H1 (cell line): ENCODE data around the gene NAV2. TPM values are rescaled to one million over a fixed set of nuclear protein-coding genes. Genes with fewer than 3 reads are reported as not detected.

Experiments
- CTCF ChIA-PET: fragments of 300-600 bp; sonication (Branson Sonifier 250); formaldehyde crosslinking; loops from one replicate; lab custom pipeline; 2021; ENCODE audit not compliant: partially characterized antibody; lab: Charles Lee
- POLR2A ChIA-PET: fragments of 300-600 bp; sonication (Branson Sonifier 250); formaldehyde crosslinking; loops from one replicate; lab custom pipeline; 2021; ENCODE audit warnings: inconsistent platforms; ENCODE audit not compliant: partially characterized antibody; lab: Charles Lee
- DNase-seq, 2 experiments: peaks; one replicate each; pipeline versions ENCODE4 v3.0.0 to v3.0.0-alpha.2; 2010 to 2022; ENCODE audit warnings: low spot score in 2 of 2, low read depth in 1 of 2, mixed read lengths in 1 of 2
- FAIRE-seq: peaks from 2 replicates; lab custom pipeline; 2011; peaks lifted over from hg19 to GRCh38; lab: Jason Lieb, UNC
- H2AFZ ChIP-seq: 2 replicates; pipeline ENCODE4 v1.8.1; 2012; ENCODE audit warnings: low read length, inconsistent platforms
- H2AK5ac ChIP-seq: 2 replicates; pipeline ENCODE4 v1.6.1; 2013; ENCODE audit warnings: low read depth, low read length
- H2BK120ac ChIP-seq: replicated peaks from 2 replicates; pipeline ENCODE3; 2013; ENCODE audit warnings: low read depth, low read length, inconsistent platforms
- H2BK12ac ChIP-seq: 2 replicates; pipeline ENCODE4 v1.6.1; 2013; ENCODE audit warnings: low read depth, low read length
- H2BK15ac ChIP-seq: 2 replicates; pipeline ENCODE4 v1.6.1; 2013; ENCODE audit warnings: low read length
- H2BK20ac ChIP-seq: 2 replicates; pipeline ENCODE4 v1.6.1; 2013; ENCODE audit warnings: low read length
- H2BK5ac ChIP-seq: 2 replicates; pipeline ENCODE4 v1.6.1; 2013; ENCODE audit warnings: low read depth, low read length
- H3K14ac ChIP-seq: 2 replicates; pipeline ENCODE4 v1.6.1; 2013; ENCODE audit warnings: inconsistent platforms; ENCODE audit not compliant: insufficient read length
- H3K18ac ChIP-seq: 2 replicates; pipeline ENCODE4 v1.6.1; 2013; ENCODE audit warnings: low read length; ENCODE audit errors: extremely low read depth
- H3K23ac ChIP-seq: 2 replicates; pipeline ENCODE4 v1.6.1; 2013; ENCODE audit warnings: inconsistent platforms; ENCODE audit not compliant: insufficient read length
- H3K23me2 ChIP-seq: 2 replicates; pipeline ENCODE4 v1.6.1; 2013; ENCODE audit warnings: low read depth, low read length
- H3K27ac ChIP-seq: 2 replicates; pipeline ENCODE4 v1.6.1; 2011; ENCODE audit warnings: low read depth, low read length, inconsistent platforms
- H3K27me3 ChIP-seq, 4 experiments: replicated peaks in 1 of 4; 1 replicate in 1 of 4; 2 replicates in 3 of 4; pipeline versions ENCODE4 v1.6.1 to v1.8.1; 2011 to 2013; ENCODE audit warnings: low read length in 3 of 4, mild to moderate bottlenecking in 3 of 4, inconsistent platforms in 2 of 4, mixed read lengths in 2 of 4, moderate library complexity in 1 of 4; ENCODE audit not compliant: control insufficient read depth in 3 of 4, insufficient read depth in 3 of 4; ENCODE audit errors: extremely low read depth in 1 of 4
- H3K36me3 ChIP-seq, 4 experiments: 2 replicates each; pipeline versions ENCODE4 v1.6.1 to v1.8.1; 2011 to 2013; ENCODE audit warnings: mild to moderate bottlenecking in 4 of 4, low read length in 3 of 4, moderate library complexity in 2 of 4, control low read depth in 1 of 4, inconsistent platforms in 1 of 4; ENCODE audit not compliant: insufficient read depth in 4 of 4, control insufficient read depth in 2 of 4
- H3K4ac ChIP-seq: replicated peaks from 2 replicates; pipeline ENCODE3; 2013; ENCODE audit warnings: low read length, low read depth, mixed read lengths, inconsistent platforms; ENCODE audit not compliant: insufficient read length
- H3K4me1 ChIP-seq, 4 experiments: replicated peaks in 1 of 4; 1 replicate in 1 of 4; 2 replicates in 3 of 4; pipeline versions ENCODE4 v1.6.1 to v1.8.1; 2011 to 2013; ENCODE audit warnings: low read length in 3 of 4, inconsistent platforms in 2 of 4, mixed read lengths in 1 of 4; ENCODE audit not compliant: insufficient read depth in 4 of 4, control insufficient read depth in 3 of 4
- H3K4me2 ChIP-seq, 2 experiments: 2 replicates each; pipeline versions ENCODE4 v1.6.1 to v1.8.1; 2011 to 2013; ENCODE audit warnings: low read depth in 2 of 2, low read length in 2 of 2, control low read depth in 1 of 2, inconsistent platforms in 1 of 2, mild to moderate bottlenecking in 1 of 2; ENCODE audit not compliant: insufficient read depth in 1 of 2
- H3K4me3 ChIP-seq, 4 experiments: fragments of 200-600, 300-600 bp in 1 of 4; sonication (generic), shearing (Covaris generic), sonication (Bioruptor Twin) in 1 of 4; 2 replicates each; pipeline versions ENCODE4 v1.5.1 to v1.8.1; 2011 to 2016; ENCODE audit warnings: low read length in 4 of 4, low read depth in 3 of 4, control low read depth in 2 of 4, inconsistent platforms in 2 of 4, mild to moderate bottlenecking in 2 of 4, mixed read lengths in 1 of 4, moderate library complexity in 1 of 4; ENCODE audit not compliant: insufficient read depth in 2 of 4; ENCODE audit errors: extremely low read depth in 1 of 4
- H3K56ac ChIP-seq: replicated peaks from 2 replicates; pipeline ENCODE3; 2013; ENCODE audit warnings: low read depth, mild to moderate bottlenecking, mixed read lengths, low read length, inconsistent platforms; ENCODE audit not compliant: insufficient read length
- H3K79me1 ChIP-seq: 2 replicates; pipeline ENCODE4 v1.6.1; 2013; ENCODE audit warnings: low read depth, low read length, control low read depth
- H3K79me2 ChIP-seq, 2 experiments: 2 replicates each; pipeline versions ENCODE4 v1.6.1 to v1.8.1; 2012 to 2013; ENCODE audit warnings: low read length in 2 of 2, mild to moderate bottlenecking in 2 of 2, inconsistent platforms in 1 of 2; ENCODE audit not compliant: insufficient read depth in 2 of 2, control insufficient read depth in 1 of 2
- H3K9ac ChIP-seq, 4 experiments: replicated peaks in 1 of 4; 1 replicate in 1 of 4; 2 replicates in 3 of 4; pipeline versions ENCODE4 v1.6.1 to v1.8.1; 2011 to 2013; ENCODE audit warnings: low read depth in 3 of 4, low read length in 3 of 4, control low read depth in 2 of 4, mild to moderate bottlenecking in 2 of 4, moderate library complexity in 2 of 4, inconsistent platforms in 1 of 4; ENCODE audit errors: extremely low read depth in 1 of 4
- H3K9me3 ChIP-seq, 2 experiments: 2 replicates each; pipeline versions ENCODE4 v1.6.1 to v1.8.1; 2012 to 2013; ENCODE audit warnings: mild to moderate bottlenecking in 2 of 2, moderate library complexity in 2 of 2, control low read depth in 1 of 2, inconsistent platforms in 1 of 2, low read depth in 1 of 2, low read length in 1 of 2, mixed read lengths in 1 of 2; ENCODE audit not compliant: insufficient read depth in 2 of 2
- H4K20me1 ChIP-seq, 2 experiments: replicated peaks in 1 of 2; 2 replicates each; pipeline versions ENCODE3 to v1.8.1; 2011 to 2013; ENCODE audit warnings: inconsistent platforms in 2 of 2, low read length in 2 of 2, mild to moderate bottlenecking in 1 of 2; ENCODE audit not compliant: insufficient read depth in 2 of 2, control insufficient read depth in 1 of 2
- H4K5ac ChIP-seq: 2 replicates; pipeline ENCODE4 v1.6.1; 2013; ENCODE audit warnings: low read length, low read depth, mixed read lengths, inconsistent platforms; ENCODE audit not compliant: insufficient read length
- H4K8ac ChIP-seq: 2 replicates; pipeline ENCODE4 v1.8.0; 2013; ENCODE audit warnings: mild to moderate bottlenecking, moderate library complexity, low read length, inconsistent platforms; ENCODE audit not compliant: insufficient read depth; ENCODE audit errors: extremely low read depth
- H4K91ac ChIP-seq: replicated peaks from 2 replicates; pipeline ENCODE3; 2013; ENCODE audit warnings: low read length, mixed read lengths, inconsistent platforms; ENCODE audit not compliant: insufficient read length
- JUN ChIP-seq: IDR thresholded peaks from 2 replicates; pipeline ENCODE4 v1.6.1; 2011; ENCODE audit warnings: low read depth, mild to moderate bottlenecking, improper control_type of control experiment, low read length
- RXRA ChIP-seq: IDR thresholded peaks from 2 replicates; pipeline ENCODE4 v1.6.1; 2011; ENCODE audit warnings: low read depth, mild to moderate bottlenecking, low read length, moderate library complexity; ENCODE audit not compliant: insufficient read depth
- SP4 ChIP-seq: IDR thresholded peaks from 2 replicates; pipeline ENCODE4 v1.6.1; 2012; ENCODE audit warnings: low read length, inconsistent platforms
- SRF ChIP-seq: IDR thresholded peaks from 2 replicates; pipeline ENCODE4 v1.6.1; 2011; ENCODE audit warnings: mild to moderate bottlenecking, low read depth, low read length, moderate library complexity
- TAF7 ChIP-seq: optimal IDR thresholded peaks from 2 replicates; pipeline ENCODE3; 2011; ENCODE audit warnings: low read depth, mild to moderate bottlenecking, inconsistent platforms, low read length, moderate library complexity, borderline replicate concordance
- TCF12 ChIP-seq: IDR thresholded peaks from 2 replicates; pipeline ENCODE4 v1.6.1; 2011; ENCODE audit warnings: low read depth, mild to moderate bottlenecking, low read length
- YY1 ChIP-seq: IDR thresholded peaks from 2 replicates; pipeline ENCODE4 v1.6.1; 2011; ENCODE audit warnings: low read depth, mild to moderate bottlenecking, low read length
- WGBS, 2 experiments: shearing (Covaris generic) in 1 of 2; methylation state at CpG; one replicate each; pipeline versions ENCODE4 v1.1.6 to v1.1.7; 2013 to 2015; ENCODE audit warnings: low lambda C conversion rate in 2 of 2, mixed read lengths in 2 of 2, inconsistent platforms in 1 of 2, low coverage in 1 of 2, missing lambda C conversion rate in 1 of 2; ENCODE audit not compliant: insufficient replicate concordance in 2 of 2, insufficient coverage in 1 of 2, insufficient read length in 1 of 2; ENCODE audit errors: extremely low coverage in 1 of 2, missing lambda C conversion rate in 1 of 2; 5-methylcytosine and 5-hydroxymethylcytosine counted together
- polyA plus RNA-seq, 7 experiments: library from polyadenylated mRNA; depleted of rRNA in 3 of 7; stranded (reverse) in 5 of 7; unstranded in 2 of 7; fragments of >200 nt in 5 of 7; fragments of 200-250 nt in 2 of 7; gene quantifications; 1 replicate in 5 of 7; 2 replicates in 1 of 7; 4 replicates in 1 of 7; pipeline versions ENCODE4 v1.2.1 to v1.2.3, GENCODE V29; 2011 to 2013; ENCODE audit warnings: missing spikeins in 2 of 7, mixed read lengths in 2 of 7
- total RNA-seq: library from RNA; stranded (reverse); fragmentation: NEBNext Ultra II Directional; extraction: Animal tissue kit (Norgen Biotek cat#: 25700); gene quantifications from 2 replicates; pipeline ENCODE4 v1.2.1, GENCODE V29; 2021
- TF ChIP-seq, protein P1 (sequence below): IDR thresholded peaks from 2 replicates; pipeline ENCODE4 v1.6.1; 2011; ENCODE audit warnings: low read length, improper control_type of control experiment

Gene NAV2
- total and polyA plus RNA-seq, 2 of the 8 experiments (the other 6 are each of a cell fraction or from before 2014, with no cell fraction given), result 35.6 to 73.6 TPM

DNA sequence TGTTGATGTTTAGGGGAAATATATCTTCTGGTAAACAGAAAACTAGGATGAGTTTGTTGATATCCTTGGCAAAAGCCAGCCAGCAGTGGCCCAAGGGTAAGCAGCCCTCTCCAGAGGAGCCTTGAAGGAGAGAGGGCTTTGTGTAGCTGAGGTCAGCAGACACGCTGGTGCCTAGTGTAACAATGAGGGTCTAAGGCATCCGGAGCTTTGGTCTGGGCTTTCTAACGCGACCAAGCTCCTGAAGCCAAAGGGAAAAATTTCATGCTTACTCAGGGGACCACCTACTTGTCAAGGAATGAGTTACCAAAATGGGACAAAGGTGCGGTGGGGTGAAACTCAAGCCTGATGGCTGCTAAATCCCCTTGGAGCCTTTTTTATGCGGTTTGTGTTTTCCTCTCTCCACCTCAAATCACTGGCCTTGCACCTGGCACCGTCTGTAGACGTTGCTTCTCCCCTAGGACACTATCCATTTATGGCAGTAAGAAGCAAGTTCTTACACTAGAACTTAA lies 312.7 kb downstream of the NAV2 start:
- no peak for TF ChIP-seq TAF7
- TF ChIP-seq YY1, result no peak
- TF ChIP-seq TCF12, result 0 out of 2 replicates have a peak, but pooled peaks have one; percentile 35
- TF ChIP-seq SP4, result no peak; the same call in 1 of the 2 replicates
- TF ChIP-seq, protein P1, sequence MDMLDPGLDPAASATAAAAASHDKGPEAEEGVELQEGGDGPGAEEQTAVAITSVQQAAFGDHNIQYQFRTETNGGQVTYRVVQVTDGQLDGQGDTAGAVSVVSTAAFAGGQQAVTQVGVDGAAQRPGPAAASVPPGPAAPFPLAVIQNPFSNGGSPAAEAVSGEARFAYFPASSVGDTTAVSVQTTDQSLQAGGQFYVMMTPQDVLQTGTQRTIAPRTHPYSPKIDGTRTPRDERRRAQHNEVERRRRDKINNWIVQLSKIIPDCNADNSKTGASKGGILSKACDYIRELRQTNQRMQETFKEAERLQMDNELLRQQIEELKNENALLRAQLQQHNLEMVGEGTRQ, result no peak
- TF ChIP-seq JUN, result no peak
- no peak for TF ChIP-seq SRF
- TF ChIP-seq RXRA, result no peak
- Histone ChIP-seq H2BK12ac (peak overlapping the region; percentile 33), H2BK5ac (no peak overlapping the region), H2BK120ac (no peak overlapping the region), H2BK15ac (no peak overlapping the region), H3K4me1 (peaks cover 22 to 58% (median 55%) of the 10 kb centered on the region in 4 experiments), H2AFZ (no peak overlapping the region), H3K79me2 (peaks cover 3 to 54% of the 10 kb centered on the region in 2 experiments; a peak in 3 of 4 replicates), H3K18ac (peak overlapping the region; percentile 2; the same call in 1 of the 2 replicates), H3K23ac (no peak overlapping the region), H4K91ac (no peak overlapping the region), H3K9me3 (no peaks in the 10 kb centered on the region), H4K5ac (no peak overlapping the region), H3K14ac (no peak overlapping the region), H3K9ac (no peak overlapping the region), H4K8ac (no peak overlapping the region), H2BK20ac (no peak overlapping the region), H3K23me2 (peaks cover 9% of the 10 kb centered on the region; the same call in 1 of the 2 replicates), H2AK5ac (peak overlapping the region; percentile 9; the same call in 1 of the 2 replicates), H3K27me3 (no peaks in the 10 kb centered on the region), H3K4me3 (peak overlapping the region in 1 of 4 experiments; percentile 66; a peak in 2 of 8 replicates), H3K56ac (no peak overlapping the region), H3K4ac (no peak overlapping the region), H3K79me1 (peaks cover 2% of the 10 kb centered on the region; the same call in 1 of the 2 replicates), H3K36me3 (no peaks in the 10 kb centered on the region), H4K20me1 (peaks cover 2 to 7% of the 10 kb centered on the region in 2 experiments), H3K4me2 (peak overlapping the region; percentile 77 to 95), H3K27ac (no peak overlapping the region)
- 24% methylated on average over 8 of the region's 8 CpGs; no CpG with 5 or more reads in 1 of the 2 experiments for WGBS, 2 experiments
- peak; percentile 28 for FAIRE-seq
- no peak for DNase-seq
- ChIA-PET CTCF (interaction anchor here (0.8 to 9.3 kb wide), 15 partner anchors 10 to 139 kb away, joined by 3 to 99 read pairs (median 5); no protein-coding TSS in a partner anchor), POLR2A (interaction anchor here (1.2 to 2.1 kb wide), 4 partner anchors 9 to 38 kb away, joined by 4 to 8 read pairs (median 6); no protein-coding TSS in a partner anchor)
